Body of pancreas (tissue), 4 donors: ENCODE results near the gene ETS2. TPM values are rescaled to one million over a fixed set of nuclear protein-coding genes. Genes with fewer than 3 reads are reported as not detected.
A peak's percentile ranks its signal among the peaks of the same experiment; 100 is the strongest.

ENCODE experiments used
- ATAC-seq: fragments of 150-250 bp; one replicate; pipeline ENCODE4 v1.9.1; 2016
- DNase-seq, 4 donors: peaks; one replicate each; pipeline ENCODE4 v3.0.0-alpha.2; 2019
- H3K27ac ChIP-seq, 4 donors: fragments of 200-600 bp; sonication (generic); 1 replicate in 3 of 4; 2 replicates in 1 of 4; pipeline versions ENCODE4 v1.5.1 to v1.6.1; 2016 to 2019; ENCODE audit warnings: mild to moderate bottlenecking in 1 of 4, mixed read lengths in 1 of 4, moderate library complexity in 1 of 4
- H3K27me3 ChIP-seq, 2 donors: fragments of 200-600 bp; sonication (generic); one replicate each; pipeline ENCODE4 v1.6.0; 2016; ENCODE audit warnings: mild to moderate bottlenecking in 1 of 2
- H3K36me3 ChIP-seq, 2 donors: fragments of 200-600 bp; sonication (generic); replicated peaks in 1 of 2; 2 replicates each; pipeline ENCODE4 v1.5.1; 2016; ENCODE audit warnings: low read depth in 2 of 2; ENCODE audit not compliant: insufficient read depth in 1 of 2
- H3K4me1 ChIP-seq: fragments of 200-600 bp; sonication (generic); one replicate; pipeline ENCODE4 v1.6.0; 2016
- H3K4me3 ChIP-seq, 2 donors: fragments of 200-600 bp; sonication (generic); 1 replicate in 1 of 2; 2 replicates in 1 of 2; pipeline ENCODE4 v1.5.1; 2016 to 2019
- H3K9me3 ChIP-seq, 3 donors: fragments of 200-600 bp; sonication (generic); 1 replicate in 2 of 3; 2 replicates in 1 of 3; pipeline ENCODE4 v1.5.1; 2016
- POLR2A ChIP-seq, 3 donors: fragments of 450-650 bp; IDR thresholded peaks; one replicate each; pipeline ENCODE4 v1.6.1; 2016; ENCODE audit warnings: antibody characterized with exemption in 3 of 3, mild to moderate bottlenecking in 2 of 3
- WGBS, 2 donors: methylation state at CpG; one replicate each; pipeline ENCODE4 v1.1.5; 2017; 5-methylcytosine and 5-hydroxymethylcytosine counted together
- intact Hi-C: fragments of 100-400 bp; cut with DNase I; formaldehyde crosslinking; loops from one replicate; pipeline ENCODE4 v1.15.1; 2023
- total RNA-seq, 2 donors: library from RNA; depleted of rRNA; stranded (reverse); fragments of >200 nt; gene quantifications; one replicate each; pipeline ENCODE4 v1.1.0, GENCODE V29; 2016
- TF ChIP-seq, protein P1 (sequence below), 7 experiments: fragments of 450-650 bp in 4 of 7; fragments of 200-600 bp in 3 of 7; sonication (generic) in 3 of 7; IDR thresholded peaks; one replicate each; pipeline ENCODE4 v1.5.1; 2016 to 2019; ENCODE audit warnings: antibody characterized with exemption in 7 of 7

The ETS2 gene
- total RNA-seq, 2 donors from 2014 or later: 17.9 to 25.7 TPM

DNA sequence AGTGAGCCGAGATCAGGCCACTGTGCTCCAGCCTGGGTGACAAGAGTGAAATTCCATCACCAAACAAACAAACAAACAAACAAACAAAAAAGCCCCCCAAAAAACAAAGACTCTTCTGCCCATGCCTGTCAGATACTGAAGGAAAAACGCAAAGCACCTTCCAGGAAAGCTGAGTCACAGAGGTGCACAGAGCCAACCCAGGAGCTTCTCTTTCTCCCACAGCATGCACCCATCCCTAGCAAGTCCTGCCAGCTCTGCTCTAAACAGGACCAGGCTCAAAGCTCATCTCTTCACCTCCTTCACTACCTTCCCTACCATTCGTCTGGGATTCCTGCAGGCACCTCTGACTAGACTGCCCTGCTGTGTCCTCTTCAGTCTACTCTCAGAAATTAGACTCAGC, 46.5 kb downstream of the ETS2 start:
- WGBS, 2 donors: 63 to 78% methylated on average over 3 of the region's 3 CpGs
- ATAC-seq (no peak), DNase-seq (no peak)
- intact Hi-C loops: no loop called here
- no peaks in the 10 kb centered on the region for H3K4me1 ChIP-seq
- H3K27ac ChIP-seq: no peak overlapping the region
- no peaks in the 10 kb centered on the region for H3K27me3 ChIP-seq
- no peaks in the 10 kb centered on the region for H3K9me3 ChIP-seq
- TF ChIP-seq POLR2A (IDR thresholded peaks at IDR 0.05): no peak
- TF ChIP-seq, protein P1, sequence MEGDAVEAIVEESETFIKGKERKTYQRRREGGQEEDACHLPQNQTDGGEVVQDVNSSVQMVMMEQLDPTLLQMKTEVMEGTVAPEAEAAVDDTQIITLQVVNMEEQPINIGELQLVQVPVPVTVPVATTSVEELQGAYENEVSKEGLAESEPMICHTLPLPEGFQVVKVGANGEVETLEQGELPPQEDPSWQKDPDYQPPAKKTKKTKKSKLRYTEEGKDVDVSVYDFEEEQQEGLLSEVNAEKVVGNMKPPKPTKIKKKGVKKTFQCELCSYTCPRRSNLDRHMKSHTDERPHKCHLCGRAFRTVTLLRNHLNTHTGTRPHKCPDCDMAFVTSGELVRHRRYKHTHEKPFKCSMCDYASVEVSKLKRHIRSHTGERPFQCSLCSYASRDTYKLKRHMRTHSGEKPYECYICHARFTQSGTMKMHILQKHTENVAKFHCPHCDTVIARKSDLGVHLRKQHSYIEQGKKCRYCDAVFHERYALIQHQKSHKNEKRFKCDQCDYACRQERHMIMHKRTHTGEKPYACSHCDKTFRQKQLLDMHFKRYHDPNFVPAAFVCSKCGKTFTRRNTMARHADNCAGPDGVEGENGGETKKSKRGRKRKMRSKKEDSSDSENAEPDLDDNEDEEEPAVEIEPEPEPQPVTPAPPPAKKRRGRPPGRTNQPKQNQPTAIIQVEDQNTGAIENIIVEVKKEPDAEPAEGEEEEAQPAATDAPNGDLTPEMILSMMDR (IDR thresholded peaks at IDR 0.05): no peak
- H3K4me3 ChIP-seq: no peak overlapping the region
- no peaks in the 10 kb centered on the region for H3K36me3 ChIP-seq

DNA sequence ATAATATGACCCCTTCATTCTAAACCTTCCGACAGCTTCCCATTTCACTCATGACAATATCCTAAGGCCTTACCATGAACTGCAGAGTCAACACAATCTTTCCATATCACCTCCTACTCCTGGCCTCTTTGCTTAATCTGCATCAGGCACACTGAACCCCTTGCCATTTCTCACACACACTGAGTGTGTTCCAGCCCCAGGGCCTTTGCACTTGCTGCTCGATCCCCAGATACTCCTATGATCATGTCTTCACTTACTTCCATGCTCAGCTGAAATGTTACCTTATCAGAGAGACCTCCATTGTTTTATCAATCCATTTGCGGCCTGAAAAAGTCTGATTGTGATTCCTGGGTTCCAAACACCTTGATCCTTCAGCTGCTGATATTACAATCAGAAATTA, 47.0 kb downstream of the ETS2 start:
- H3K36me3 ChIP-seq: no peaks in the 10 kb centered on the region
- no peaks in the 10 kb centered on the region for H3K9me3 ChIP-seq
- intact Hi-C loops: no loop called here
- ATAC-seq: no peak
- H3K4me1 ChIP-seq: no peaks in the 10 kb centered on the region
- H3K27me3 ChIP-seq: no peaks in the 10 kb centered on the region
- DNase-seq: no peak
- H3K4me3 ChIP-seq: no peak overlapping the region
- TF ChIP-seq, protein P1 (IDR thresholded peaks at IDR 0.05): no peak
- no peak for TF ChIP-seq POLR2A (IDR thresholded peaks at IDR 0.05)
- H3K27ac ChIP-seq: no peak overlapping the region
- WGBS, 2 donors: 78 to 85% methylated on average over 3 of the region's 3 CpGs

DNA sequence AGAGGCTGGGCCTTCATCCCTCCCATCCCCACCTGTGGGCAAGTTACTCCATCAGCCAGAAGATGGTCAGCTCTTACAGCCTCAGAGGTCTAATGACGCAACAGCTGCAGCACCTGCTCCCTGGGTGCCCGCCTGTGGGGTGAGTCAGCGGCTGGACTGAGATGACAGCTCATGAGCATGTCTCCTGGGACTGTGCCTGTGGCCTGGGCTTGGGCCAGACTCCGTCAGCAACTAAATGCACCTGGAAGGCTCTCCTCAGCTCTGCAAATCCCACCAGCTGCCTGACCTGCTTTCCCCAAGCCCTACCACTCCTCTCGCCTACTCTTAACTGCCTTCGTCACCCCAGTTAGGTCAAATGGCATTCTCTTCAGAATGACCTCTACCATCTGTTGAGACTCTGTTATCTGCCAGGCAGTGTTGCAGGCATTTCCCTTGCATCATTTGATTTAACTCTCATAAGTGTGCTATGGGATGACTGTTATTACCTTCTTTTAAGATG, 47.7 kb downstream of the ETS2 start:
- intact Hi-C loops: no loop called here
- H3K9me3 ChIP-seq: no peaks in the 10 kb centered on the region
- no peak overlapping the region for H3K27ac ChIP-seq
- DNase-seq (peak; percentile 21 to 76 (median 29)), ATAC-seq (peak; percentile 45)
- whole genome bisulfite sequencing, 2 donors: 77 to 81% methylated on average over 3 to 6 of the region's 6 CpGs
- H3K4me1 ChIP-seq: no peaks in the 10 kb centered on the region
- H3K4me3 ChIP-seq: no peak overlapping the region
- no peaks in the 10 kb centered on the region for H3K36me3 ChIP-seq
- no peaks in the 10 kb centered on the region for H3K27me3 ChIP-seq
- no peak for TF ChIP-seq POLR2A (IDR thresholded peaks at IDR 0.05)
- TF ChIP-seq, protein P1 (IDR thresholded peaks at IDR 0.05): no peak

DNA sequence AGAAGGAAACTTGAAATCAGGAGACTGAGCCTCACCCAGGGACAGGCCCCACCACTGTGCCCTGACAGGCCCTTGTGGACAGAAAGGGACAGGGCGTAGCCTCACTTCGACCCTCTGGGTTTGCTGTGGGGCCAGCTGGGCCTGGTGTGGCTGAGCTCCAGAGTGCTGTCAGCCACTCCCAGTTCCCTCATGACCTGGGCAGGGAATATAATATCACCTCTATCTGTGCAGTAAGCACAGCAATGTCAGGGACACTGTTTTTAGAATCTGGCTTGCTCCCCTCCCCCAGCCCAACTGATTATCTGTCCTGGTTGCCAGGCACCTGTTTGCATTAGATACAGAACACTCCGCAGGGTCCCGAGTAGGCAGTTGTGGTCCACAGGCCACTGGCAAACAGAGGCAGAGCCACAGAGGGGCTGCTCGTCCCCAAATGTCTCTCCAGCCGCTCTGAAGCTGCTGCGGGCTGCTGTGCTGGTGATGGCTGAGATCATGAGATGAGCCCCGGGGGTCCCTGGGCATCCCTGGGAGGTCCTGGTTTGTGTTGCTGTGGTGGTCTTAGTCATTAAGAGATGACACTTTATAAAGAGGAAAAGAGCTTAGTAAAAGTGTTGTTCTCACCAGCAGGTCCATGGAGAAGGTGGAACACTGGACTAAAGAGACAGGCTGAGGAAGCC, 51.6 kb downstream of the ETS2 start:
- no peak for DNase-seq
- no peak overlapping the region for H3K27ac ChIP-seq
- H3K27me3 ChIP-seq: no peaks in the 10 kb centered on the region
- 60 to 80% methylated on average over 1 to 8 of the region's 8 CpGs for WGBS, 2 donors
- no peaks in the 10 kb centered on the region for H3K36me3 ChIP-seq
- H3K4me1 ChIP-seq: no peaks in the 10 kb centered on the region
- H3K9me3 ChIP-seq: no peaks in the 10 kb centered on the region
- TF ChIP-seq POLR2A (IDR thresholded peaks at IDR 0.05): no peak
- TF ChIP-seq, protein P1 (IDR thresholded peaks at IDR 0.05): no peak
- ATAC-seq: no peak
- H3K4me3 ChIP-seq: no peak overlapping the region
- intact Hi-C loops: no loop called here
